ENCODE measurements around the gene RPH3AL.

RPH3AL gene

DNA sequence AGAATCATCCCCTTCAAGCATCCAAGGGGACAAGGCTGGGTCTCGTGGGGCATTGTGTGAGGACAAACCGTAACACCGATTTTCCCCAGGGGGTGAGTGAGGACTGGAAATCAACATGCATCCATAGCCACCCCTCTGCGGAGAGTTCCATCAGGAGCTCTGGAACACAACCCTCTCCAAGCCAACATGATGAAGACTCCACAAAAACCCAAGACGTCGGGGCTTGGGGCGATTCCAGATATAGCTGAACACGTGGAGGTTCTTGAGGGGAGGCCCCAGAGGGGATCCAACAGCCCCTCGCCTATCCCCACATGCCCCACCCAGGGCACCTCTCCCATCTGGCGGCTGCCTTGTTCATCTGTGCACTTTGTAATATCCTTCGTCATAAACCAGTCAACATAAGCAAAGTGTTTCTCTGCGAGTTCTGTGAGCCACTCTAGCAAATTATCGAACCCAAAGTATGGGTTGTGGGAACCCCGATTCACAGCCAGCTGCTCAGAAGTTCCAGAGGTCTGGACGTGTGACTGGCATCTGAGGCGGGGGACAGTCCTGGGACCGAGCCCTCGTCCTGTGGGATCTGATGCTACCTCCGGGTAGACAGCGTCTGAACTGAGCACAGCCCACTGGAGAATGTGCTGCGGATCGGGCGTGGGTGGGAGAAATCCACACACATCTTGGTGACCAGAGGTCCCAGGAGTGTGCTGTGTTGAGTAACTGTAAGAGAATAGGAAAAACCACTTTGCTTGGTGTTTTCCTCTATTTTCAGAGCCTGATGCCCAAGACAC lies 55.5 kb downstream of the RPH3AL start:
- DNase-seq, result no peak

DNA sequence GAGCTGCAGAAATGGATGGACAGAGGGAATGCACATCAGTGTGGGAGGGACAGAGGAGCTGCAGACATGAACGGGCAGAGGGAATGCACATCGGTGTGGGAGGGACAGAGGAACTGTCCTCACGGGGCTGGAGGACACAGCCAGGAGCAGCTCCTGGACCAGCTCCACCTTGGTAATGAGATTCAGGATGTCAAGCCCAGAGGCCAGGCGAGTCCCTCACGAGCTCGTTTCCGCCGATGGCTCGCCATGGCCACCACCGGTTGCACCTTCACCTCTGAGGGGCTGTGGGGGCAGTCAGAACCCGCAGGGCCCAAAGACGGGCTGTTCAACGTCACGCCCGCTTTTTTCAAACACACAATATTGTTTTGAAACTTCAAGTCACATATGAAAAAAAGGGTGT lies 56.2 kb downstream of the RPH3AL start:
- no peak for DNase-seq

DNA sequence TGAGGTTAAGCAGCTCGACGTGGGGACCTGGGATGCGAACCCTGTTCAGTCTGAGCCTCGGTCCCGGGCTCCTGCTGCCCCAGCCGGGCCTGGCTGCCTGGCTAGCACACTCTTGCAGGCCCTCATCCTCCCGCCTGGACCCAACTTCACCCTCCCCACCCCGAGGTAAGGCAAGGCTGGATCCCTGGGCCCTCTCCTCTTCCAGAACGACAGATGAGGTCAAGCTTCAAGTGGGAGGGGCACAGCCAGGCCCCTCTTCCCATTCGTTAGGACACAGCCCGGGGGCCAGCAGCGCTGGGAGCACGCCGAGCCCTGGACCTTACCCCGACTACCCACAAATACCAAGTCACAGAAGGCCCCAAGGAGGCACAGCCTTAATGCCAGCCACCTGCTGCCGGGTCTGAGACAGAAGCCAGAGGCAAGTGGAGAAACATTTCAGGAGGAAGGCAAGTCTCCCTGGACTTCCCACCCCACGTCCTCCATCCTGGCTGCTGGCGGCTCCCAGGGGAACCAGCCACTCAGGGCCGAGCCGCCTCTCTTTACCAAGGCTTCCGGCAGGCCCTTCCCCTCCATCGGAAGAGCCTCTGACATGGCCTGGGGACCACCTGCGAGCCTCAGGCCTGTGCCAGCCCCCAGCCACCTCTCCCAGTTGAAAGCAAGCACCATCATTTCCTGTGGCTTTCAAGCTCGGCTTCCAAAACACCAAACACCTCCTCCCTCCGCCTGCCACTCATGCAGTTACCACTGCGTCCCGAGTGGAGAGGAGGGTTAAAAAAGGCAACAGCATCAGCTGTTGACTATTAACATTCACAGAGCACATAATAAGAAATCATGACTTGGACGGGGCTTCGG lies 59.9 kb downstream of the RPH3AL start:
- DNase-seq, result no peak

DNA sequence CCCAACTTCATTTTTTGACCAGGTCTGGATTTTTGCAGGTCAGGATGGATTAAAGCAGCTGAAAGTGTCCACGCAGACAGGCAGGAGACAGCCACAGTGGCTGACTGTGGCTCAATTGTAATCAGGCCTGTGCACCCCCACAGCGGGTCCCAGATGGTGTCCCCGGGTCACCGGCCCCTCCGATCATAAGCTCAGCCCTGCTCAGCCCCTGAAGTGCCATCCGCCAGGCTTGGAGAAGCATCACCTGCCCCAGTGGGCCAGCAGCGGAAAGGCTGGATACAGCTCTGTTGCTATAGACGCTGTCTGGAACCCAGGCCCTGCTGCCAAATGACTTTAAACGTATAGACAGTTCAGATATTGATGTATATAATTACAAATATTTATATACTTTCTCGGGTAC lies 60.6 kb downstream of the RPH3AL start:
- DNase-seq, result no peak

DNA sequence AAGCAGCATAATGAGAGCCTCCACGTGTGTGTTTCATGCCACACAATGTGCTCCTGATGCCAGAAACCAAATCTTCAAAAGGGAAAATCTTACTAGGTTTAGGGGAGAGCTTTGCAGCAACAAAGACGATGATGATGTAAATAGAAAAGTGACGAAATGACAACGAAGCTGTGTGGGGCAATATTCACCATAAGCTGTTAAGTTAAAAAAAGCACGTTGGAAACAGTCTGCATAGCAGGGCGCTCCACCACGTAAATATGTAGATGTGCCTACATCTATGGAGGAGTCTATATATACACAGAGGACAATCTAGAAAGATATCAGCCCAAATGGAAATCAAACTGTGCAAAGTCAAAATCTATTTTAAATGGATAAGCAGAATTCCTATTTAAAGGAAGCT lies 61.0 kb downstream of the RPH3AL start:
- DNase-seq, result no peak

DNA sequence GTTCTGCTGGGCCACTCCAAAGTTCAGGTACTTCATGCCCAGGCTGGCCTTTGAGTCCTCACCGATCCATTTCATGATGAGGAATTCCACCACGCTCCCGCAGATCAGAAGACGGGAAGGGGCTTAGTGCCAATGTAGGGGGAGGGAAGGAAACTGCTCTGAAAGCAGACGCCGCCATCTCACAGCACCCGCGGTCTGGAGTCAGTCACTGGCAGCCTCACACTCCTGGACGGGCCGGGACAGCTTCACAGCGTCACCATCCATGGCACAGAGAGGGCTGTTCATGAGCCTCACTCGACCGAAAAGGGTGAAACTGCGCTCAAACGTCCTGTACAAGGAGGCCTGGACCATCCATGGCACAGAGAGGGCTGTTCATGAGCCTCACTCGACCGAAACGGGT lies 62.0 kb downstream of the RPH3AL start:
- no peak for DNase-seq

DNA sequence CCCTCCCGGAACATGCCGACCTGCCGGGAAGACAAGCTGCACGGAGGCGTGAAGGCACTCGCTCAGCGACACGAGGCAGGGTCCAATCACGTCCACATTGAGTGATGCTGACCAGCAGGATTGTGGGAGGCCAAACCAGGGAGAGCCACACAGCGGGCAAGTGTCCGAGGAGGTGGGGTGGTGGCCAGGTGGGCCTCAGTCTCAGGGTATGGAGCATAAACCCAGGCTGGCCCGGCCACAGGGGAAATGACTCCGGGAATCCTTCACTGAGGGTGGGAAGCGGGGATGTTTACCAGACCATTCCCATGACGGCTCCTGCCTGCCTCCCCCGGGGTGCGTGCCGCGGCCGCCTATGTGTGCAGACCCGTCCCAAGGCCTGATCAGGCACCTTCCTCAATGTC lies 62.5 kb downstream of the RPH3AL start:
- no peak for DNase-seq

DNA sequence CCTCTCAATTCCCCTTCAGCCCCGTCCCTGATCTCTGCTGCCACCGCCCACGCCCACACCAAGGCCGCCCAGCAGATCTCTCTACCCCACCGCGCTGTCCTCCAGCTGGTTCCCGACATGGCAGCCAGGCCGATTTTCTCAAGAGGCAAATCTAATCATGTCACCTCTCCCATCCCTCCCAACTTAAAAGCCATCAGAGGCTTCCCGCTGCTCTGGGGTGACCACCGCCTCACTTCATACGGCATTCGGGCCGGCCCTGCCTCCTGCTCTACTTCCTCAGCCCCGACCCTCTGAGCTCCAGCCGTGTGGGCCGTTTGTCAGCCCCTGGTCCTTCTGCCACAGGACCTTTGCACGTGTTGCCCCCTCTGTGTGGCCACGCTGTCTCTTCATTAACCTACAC lies 63.2 kb downstream of the RPH3AL start:
- no peak for DNase-seq

DNA sequence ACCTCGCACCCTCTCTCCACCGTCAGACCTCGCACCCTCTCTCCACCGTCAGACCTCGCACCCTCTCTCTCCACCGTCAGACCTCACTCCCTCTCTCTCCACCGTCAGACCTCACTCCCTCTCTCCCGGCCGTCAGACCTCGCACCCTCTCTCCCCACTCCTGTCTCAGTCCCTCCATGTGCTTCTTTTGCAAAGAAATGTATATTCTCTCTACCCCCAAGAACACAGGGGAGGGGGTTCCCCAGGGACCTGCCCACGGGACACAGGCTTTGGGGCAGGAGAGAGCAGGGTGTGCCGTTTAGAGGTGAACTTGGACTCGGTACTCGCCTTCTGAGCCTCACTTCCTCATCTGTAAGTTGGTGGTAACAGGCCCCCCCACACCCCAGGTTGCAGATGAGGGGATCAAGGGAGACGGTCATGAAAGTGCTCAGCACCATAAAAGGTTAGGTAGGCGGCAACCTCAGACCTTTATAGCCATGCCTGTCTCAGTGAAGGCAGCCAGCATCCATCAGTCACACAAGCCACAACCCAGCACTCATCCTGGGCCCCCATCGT lies 63.7 kb downstream of the RPH3AL start:
- no peak for DNase-seq

DNA sequence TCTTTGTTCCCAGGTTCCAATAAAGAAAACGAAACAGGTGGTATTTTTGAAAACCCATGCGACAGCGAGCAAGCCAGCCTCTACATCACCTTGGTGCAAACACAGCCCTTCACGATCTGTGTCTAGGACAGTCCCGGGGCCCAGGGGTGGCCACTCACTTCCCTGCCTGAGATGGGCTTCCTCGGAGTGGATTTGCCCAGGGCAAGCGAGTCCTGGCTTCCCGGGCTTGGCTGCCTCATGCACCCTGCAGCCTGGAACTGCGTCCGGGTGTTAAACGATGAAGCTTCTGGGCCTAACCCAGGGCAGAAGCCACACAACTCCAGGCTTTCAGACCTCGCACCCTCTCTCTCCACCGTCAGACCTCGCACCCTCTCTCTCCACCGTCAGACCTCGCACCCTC lies 66.0 kb downstream of the RPH3AL start:
- DNase-seq, result no peak

DNA sequence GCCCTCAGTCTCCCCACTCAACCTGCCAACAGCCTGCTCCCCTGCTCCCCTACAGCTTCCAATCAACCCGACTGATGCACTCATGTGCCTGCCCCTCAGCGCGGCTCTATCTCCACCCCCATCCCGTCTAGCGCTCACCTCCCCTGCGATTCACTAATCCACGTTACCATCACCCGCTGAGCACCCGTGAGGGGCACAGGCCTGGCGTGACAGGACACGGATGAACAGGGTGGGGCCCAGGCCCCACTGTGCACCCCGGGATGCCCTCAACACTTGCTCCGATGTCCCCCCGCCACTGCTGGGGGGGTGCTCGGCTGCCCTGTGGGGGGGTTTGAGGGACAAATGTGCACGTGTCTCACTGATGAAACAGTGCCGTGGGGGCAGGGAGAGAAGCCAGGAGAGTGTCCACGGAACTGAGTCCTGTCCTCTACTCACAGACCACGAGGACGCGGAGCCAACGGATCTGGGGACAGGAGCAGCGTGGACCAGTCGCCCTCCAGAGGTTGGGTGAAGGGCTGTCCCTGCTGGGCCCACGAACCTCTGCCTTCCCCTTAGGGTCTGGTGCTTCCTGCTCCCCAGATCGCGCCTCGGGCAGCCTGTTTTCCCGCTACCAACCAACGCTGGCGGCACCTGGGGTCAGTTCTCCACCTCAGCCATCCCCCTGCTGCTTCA lies 66.7 kb downstream of the RPH3AL start:
- no peak for DNase-seq

DNA sequence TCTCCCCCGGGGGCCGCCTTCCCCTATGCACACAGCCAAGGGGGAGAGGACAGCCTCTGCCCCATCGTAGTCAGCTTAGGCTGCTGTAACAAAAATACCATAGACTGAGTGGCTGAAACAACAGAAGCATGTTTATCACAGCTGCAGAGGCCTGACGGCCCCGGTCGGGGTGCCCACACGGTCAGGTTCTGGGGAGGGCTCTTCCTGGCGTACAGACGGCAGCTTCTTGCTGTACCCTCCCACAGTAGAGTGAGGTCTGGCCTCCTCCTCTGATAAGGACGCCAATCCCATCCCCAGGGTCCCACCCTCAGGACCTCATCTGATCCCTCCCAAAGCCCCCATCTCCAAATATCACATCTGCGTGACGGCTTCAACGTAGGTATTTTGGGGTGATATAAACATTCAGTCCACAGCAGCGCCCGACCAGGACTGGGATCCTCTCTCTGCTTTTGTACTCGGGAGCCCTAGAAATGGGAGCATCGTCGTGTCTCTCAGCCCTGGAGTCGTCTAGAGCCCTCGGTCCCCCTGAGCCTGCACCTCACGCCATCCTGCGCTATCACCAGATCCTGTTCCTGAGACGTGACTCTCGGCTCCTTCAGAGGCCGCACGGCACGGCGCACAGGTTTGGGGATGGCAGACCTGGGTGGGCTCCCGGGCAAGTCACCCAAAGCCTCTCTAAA lies 67.8 kb downstream of the RPH3AL start:
- DNase-seq, result no peak

DNA sequence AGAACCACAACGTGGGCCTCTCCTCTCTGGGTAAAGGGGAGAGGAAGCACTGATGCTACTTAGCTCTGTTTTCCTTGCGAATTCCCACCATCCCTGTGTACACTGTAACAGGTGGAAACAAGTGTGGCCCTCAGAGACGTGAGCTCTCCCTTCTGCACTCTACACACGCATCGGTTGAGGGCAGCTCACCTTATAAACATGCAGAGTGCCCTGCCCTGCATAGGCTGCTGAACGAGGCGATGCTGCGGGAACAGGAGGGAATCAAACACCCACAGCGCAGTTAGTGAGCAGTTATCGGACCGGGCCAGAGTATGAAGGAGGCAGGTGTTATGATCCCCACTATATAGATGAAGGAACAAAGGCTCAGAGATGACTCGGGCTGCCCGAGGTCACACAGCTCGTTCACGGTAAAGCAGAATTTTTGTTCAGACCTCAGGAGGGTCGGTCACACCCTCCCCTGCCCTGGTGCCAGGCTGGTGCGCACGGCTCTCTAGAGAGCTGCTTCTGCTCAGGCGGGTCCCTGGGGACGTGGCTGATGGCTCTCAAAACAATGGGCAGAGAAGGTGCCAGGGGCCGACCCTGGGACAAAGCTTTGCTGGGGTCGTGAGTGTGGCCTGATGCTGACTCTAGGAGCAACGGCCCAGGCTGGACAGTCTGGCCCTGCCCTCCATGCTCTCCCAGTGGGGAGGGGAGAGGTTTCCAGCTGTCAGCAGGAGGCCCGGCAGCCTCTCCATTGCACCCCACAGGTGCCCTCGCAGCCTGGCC lies 68.5 kb downstream of the RPH3AL start:
- DNase-seq, result no peak

DNA sequence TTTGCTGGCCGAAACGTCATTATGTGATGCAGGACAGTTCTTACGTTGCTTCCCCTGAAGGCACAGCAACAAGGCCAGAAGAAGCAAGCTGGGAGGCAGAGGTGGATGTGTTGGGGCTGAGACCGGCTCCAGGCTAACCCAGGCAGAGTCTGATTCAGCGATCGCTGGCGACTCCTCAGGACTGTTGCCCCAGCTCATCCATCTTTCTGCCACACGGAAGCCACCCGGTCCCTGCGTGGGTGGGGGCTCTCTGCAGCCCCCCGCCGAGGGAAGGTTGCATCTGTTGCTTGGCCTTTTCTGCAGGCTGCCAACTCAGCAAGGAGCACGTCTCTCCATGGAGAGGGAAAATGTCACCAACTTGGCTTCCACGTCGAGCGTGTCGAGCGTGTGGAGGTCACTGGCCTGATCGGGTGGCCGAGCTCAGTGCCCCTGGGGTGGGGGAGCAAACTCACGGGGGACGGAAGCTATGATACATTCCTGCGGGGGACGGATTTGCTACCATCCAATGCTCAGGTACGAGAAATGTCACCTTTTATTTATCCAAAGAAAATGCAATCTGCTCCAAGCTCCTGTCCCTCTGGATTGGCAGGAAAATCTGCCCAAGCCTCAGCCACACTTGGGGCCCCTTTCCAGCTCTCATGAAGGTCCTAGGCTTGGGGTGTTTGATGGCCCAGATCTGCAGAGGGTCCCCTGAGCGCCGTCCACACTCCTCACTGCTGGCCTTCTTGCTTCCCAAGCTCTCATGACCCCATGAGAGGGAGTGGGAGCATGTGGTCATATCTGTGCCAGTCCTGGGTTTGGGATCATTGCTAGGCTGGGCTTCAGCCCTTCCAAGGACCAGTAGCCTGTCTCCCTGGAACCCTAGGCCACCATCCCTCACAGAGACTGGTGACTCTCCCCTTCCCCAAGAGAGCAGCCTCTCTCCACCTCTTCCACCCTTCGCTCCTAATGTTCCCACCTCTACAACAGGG lies 69.4 kb downstream of the RPH3AL start:
- no peak for DNase-seq

DNA sequence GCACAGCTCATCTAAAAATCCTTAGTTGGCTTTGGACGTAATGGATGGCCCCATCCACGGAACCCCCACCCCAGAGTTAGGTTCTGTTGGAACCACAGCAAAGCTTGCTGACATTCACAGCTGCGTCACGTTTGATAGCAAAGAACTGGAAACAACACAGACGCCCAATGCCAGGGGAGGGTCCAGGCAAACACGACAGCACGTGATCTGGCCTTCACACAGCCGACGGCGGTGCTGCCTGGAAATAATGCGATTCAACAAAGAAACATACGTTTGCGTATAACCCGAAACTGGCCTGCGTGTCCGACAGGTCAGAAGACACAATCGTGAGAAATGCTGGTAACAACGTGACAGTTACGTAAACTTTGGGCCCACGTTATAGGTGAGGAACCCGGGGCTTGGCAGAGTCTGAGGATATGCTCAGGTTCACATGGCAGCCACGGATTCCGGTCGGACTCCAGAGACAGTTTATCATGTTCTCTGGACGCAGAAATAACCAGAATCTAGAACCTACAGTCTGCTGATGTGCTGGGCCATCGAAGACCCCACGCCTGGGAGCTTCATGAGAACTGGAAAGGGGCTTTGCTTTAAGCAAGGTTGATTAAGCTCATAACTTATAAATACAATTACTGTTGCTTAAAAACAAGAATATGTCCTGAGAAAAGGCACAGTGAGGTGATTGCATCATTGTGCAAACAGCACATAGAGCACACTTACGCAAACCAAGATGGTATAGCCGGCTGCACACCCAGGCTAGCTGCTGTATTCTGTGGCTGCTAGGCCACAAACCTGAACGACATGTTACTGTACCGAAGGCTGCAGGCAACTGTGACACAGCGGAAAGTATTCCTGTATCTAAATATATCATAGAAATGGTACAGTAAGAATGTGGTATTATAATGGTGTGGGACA lies 70.4 kb downstream of the RPH3AL start:
- no peak for DNase-seq

DNA sequence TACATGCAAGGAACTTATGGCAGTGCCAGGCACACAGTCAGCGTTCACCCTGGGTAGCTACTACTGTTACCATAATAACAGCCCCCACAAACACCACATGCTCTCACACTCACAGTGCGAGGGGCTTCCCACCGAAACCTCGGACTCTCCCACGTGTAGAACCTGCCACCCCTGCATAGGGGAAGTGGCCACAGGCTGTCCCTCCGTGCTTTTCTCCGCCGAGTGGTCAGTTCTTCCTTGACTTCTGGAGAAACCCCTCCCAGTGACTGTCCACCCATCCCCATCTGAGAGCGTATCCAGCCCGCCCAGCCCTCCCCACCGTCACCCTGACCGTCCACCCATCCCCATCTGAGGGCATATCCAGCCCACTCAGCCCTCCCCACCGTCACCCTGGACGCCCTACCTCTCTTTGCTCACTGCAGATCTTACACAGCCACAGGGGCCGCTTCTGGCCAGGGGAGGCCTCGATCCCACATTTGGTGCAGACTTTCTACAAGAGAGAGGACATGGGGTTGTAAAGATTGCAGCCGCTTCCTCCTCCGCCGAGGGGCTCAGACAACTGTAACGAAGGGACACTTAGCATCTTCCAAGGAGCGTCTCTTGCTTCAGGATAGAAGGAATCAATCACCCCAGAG lies 71.1 kb downstream of the RPH3AL start:
- no peak for DNase-seq

DNA sequence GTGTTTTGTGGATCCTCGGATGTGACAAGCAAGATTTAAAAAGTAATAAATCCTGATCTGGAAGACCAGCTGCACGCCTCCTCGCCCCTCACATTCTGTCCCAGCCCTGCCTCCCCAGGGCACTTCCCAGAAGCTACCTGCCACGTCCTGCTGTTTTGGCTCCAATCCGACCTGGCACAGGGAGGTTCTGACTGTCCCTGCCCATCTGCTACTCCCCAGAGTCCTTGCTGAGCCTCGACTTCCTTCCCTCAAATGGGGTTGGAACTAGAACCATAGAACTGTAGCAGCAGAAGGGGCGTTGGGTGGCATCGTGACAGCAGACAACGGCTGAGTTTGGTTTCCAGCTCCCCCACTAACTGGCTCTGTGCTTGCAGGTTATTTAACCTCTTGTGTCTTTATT lies 71.7 kb downstream of the RPH3AL start:
- DNase-seq, result no peak

DNA sequence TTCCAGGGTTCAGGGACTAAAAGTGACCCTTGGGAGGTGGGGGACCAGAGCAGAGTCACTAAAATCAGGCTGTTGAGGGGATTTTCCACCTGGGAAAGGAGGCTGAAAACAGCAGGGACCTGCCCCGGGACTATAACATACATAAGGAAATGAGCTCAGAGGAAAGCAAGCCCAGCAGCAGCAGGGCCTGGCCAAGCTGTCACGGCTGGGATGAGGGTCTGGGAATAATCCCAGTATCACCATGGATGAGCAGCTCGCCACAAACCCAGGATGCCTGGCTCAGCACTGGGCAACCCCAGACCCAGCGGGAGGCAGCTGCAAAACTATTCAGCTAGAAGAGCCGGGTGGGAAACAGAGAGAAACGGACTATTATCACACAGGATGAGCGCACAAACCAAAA lies 72.4 kb downstream of the RPH3AL start:
- DNase-seq, result no peak

DNA sequence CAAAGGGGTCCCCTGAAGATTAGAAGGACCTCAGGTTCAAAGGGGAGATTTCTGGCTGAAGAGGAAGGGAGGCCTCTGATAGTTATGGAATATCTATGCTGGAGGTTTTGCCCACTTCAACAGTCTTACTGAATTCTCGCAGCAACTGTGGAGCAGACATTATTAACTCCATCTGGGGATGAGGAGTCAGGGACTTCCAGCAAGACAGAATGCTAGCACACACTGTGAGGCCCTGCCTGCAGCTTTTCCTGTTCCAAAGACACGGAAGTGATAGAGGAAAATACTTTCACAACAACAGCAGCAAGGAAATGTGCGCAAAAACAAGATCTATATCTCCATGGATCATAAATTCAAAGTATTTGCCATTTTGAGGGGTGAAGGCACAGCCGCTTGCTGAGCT lies 72.8 kb downstream of the RPH3AL start:
- no peak for DNase-seq

Data from NCI-H774 (cell line).